ENCODE measurements around the gene KLHDC3.

GRCh38 chr6:42987533-42988451 lies 26.3 kb upstream of the KLHDC3 start:
- no peak for TF ChIP-seq TAF1 (IDR thresholded peaks at IDR 0.05; ENCODE audit: low read depth, low read length)
- no peak for TF ChIP-seq POLR2A (IDR thresholded peaks at IDR 0.05; ENCODE audit: low read depth, low read length)
- TF ChIP-seq POLR2AphosphoS5 (IDR thresholded peaks at IDR 0.05; ENCODE audit: low read depth, low read length): no peak

Data from GM12891 (cell line).